Activated CD8-positive, alpha-beta memory T cell treated with anti-CD3 and anti-CD28 coated beads for 48 hours (primary cell): ENCODE results near the gene F7.
"Not testable (repeated sequence)": the region's sequence is repeated elsewhere in the genome, so short reads cannot be mapped to it uniquely, and the experiment has no call there.

Experiments used
- DNase-seq, 3 experiments: peaks; one replicate each; pipeline ENCODE4 v3.0.0-alpha.2; 2020; ENCODE audit warnings: low read depth in 2 of 3, low spot score in 2 of 3

Gene F7

DNA sequence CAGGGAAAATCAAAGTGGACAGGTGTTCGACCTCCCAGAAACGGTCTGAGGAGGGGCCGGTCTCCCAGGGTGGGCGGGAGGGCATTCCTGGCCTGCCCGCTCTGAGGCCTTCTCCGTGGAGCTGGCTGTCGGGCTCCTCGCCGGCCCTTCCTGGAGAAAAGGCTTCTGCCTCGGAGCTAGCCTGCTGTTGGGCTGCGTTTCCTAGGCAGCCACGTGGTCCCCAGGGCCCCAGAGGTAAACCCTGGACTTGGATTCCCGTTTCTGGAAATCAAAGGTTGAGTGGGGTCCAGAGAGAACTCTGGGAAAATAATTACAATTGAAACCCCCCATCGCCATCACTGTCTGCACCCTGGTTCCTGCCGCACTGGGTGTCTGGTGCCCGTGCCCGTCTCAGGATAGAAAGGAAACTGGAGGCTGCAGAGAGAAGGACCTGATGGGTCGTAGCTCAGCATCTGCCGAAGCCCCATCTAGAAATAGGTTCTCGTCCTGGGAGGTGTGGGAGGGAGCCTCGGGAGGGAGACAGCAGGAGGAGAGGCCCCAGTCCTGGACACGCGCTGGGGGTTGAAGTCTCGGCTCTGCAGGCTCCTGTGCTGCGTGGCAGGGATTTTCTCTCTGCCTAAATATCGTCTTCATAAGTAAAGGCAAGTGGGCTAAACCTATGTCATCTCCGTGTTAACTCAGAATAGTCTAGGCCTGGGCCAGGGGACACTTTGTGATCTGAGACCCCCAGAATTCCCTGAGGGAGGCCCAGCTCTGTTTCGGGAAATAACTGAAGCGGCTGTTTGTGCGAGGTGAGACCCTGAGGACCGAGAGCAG is 45.2 kb downstream of the F7 start:
- no peak for DNase-seq

DNA sequence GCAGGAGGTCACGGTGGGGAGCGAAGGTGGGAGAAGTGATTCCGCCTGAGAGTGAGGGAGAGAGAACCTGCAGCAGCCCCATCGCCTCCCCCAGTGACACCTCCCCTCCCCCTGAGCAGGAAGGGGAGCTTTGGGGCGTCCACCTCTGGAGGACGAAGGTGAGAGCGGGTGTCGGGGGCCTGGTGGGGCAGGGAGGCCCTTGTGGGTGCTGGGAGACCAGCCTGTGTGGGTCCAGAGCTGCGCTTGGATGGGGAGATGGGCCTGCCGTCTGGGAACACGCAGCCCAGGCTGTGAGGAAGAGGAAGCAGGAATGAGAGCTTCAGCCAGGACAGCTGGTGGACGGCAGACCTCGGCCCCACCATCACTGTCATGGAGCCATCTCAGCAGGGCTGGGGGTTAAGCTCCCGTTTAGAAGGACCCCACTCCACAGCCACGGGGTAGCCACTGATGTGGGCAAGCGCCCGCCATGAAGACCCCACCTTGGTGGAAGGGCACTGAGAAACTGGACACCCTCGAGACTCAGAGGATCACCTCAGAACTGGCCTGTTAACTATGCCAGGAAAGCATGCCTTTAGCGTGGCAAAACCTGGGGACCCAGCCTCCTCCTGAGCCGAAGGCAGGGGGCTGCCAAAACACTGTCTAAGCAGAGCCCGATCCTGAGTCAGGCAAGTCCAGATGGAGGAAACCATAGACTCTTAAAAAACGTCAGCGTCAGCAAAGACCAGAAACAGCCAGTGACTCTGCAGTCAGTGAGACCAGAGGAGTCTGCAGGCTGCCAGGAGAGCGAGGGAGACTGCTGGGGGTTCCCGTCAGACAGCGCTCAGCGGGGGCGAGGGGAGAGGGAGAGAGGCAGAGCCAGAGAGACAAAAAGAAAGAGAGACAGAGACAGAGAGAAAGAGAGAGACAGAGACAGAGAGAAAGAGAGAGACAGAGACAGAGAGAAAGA is 46.4 kb downstream of the F7 start:
- DNase-seq = no peak

GRCh38 chr13:113152691-113152983 is 47.0 kb downstream of the F7 start:
- no peak for DNase-seq

DNA sequence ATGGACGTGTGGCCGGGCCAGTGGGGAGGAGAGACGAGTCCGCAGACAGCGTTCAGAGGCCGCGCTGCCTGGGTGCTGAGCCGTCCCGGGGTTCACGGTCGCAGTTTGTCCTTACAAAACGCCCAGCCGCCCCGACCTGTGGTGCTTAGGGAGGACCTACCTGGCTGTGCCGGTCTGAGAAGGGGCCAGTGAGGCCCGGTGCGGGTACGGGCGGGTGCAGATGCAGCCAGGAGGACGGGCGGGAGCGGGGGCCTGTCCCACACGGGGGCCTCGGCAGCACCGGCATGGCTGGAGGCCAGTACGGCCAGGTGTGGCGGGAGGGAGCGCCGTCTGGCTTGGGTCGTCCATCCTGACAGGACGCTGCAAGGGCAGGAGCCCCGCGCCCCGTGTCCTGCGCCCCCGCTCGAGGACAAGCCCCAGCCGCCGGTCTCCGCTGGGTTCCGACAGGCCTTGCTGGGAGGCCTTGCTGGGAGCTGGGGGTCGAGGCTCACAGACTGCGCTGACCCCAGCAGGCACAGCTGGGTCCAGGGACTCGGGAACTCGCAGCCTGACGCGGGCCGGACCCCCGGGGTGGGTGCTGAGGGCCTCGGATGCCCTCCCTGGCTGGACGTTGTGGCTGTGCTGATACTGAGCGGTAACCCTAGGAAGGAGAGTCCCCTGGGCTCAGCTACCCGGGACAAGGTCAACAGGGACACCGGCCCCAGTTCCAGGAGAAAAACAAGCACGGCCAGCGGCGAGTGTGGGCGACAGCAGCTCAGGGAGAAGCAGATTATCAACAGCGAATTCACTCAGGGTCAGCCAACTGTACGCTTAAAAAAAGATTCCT is 47.6 kb downstream of the F7 start:
- DNase-seq = no peak

- DNase-seq = no peak
Measured at GRCh38 chr13:113153810-113154748, 48.5 kb downstream of the F7 start.

- no peak for DNase-seq
Measured at GRCh38 chr13:113155201-113155600, 49.6 kb downstream of the F7 start.

DNA sequence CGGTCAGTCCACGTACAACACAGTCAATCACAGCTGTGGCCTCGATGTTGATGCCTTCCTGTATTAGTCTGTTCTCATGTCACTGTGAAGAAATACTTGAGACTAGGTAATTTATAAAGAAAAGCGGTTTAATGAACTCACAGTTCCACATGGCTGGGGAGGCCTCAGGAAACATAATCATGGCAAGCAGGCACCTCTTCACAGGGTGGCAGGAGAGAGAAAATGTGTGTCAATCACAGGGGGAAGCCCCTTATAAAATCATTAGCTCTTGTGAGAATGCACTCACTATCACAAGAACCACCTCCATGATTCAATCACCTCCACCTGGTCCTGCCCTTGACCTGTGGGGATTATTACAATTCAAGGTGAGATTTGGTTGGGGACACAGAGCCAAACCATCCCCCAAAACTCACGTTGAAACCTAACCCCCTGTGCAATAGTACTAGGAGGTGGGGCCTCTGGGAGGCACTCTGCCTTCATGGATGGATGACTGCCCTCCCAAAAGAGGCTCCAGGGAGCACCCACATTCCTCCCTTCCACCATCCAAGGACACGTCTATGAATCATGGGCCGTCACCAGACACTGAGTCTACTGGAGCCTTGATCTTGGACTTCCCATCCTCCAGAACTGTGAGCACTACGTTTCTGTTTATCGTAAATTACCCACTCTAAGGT is 50.5 kb downstream of the F7 start:
- DNase-seq = no peak

GRCh38 chr13:113157206-113157928 is 51.8 kb downstream of the F7 start:
- no peak for DNase-seq

GRCh38 chr13:113157929-113158747 is 52.5 kb downstream of the F7 start, which contains the start of gene PROZ:
Gene PROZ (plus strand): TSS chr13:113158648. CDS start chr13:113158661, 13 bp downstream.
- no peak for DNase-seq

- DNase-seq = no peak
Measured at GRCh38 chr13:113158946-113159345, 53.4 kb downstream of the F7 start.

- DNase-seq = no peak
Measured at GRCh38 chr13:113159701-113160100, 54.1 kb downstream of the F7 start.

DNA sequence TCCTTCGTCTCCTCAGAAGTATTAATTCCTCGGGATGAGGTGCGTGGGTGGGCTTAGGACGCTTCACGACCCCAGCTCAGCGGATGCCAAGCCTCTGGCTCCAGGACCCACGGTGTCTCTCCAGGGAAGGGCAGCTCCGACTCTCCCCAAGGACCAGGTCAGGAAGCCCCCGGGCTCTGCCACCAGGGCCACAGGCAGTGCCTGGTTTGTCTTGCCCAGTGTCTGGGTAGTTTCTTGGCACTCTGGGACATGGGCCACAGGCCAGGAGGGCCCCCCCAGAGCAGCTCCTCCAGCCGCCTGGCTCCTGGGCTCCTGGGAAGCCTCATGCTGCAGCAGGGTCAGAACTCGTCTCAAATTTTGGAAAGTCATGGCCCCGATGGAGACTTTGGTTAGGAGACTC is 55.4 kb downstream of the F7 start:
- no peak for DNase-seq

GRCh38 chr13:113161433-113161832 is 55.8 kb downstream of the F7 start:
- no peak for DNase-seq

DNA sequence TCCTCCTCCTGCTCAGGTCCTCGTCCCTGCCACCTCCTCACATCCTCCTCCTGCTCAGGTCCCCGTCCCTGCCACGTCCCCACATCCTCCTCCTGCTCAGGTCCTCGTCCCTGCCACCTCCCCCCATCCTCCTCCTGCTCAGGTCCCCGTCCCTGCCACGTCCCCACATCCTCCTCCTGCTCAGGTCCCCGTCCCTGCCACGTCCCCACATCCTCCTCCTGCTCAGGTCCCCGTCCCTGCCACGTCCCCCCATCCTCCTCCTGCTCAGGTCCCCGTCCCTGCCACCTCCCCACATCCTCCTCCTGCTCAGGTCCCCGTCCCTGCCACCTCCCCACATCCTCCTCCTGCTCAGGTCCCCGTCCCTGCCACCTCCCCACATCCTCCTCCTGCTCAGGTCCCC is 56.4 kb downstream of the F7 start:
- DNase-seq = not testable (repeated sequence)

DNA sequence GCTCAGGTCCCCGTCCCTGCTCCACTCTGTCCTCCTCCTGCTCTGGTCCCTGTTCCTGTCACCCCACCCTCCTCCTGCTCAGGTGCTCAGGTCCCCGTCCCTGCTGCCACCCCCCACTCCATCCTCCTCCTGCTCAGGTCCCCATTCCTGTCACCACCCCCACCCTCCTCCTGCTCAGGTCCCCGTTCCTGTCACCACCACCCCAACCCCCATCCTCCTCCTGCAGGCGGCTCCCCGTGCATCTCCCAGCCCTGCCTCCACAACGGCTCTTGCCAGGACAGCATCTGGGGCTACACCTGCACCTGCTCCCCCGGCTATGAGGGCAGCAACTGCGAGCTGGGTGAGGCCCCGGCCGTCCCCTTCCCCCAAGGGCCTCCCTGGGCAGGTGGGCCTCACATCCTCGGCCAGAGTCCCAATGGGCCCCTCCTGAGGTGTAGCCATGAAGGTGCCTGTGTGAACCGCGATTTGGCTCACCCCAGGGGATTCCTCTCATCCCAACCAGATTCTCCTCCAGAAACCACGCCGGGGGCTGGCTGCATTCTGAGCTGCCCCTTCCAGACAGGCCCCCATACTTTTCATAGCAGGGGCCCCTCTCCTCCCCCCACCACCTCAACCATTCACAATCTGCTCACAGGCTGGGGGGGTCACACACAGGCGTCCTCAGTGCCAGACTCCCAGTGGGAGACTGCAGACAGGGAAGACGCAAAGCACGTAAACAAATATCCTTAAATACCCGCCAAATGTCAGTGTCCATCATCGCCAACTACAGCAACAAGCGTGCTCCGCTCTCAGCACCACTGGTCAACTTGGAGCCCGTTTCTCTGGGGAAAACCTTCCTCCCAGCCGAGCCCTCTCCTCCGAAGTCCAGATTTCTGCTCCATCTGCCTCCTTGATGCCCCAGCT is 57.4 kb downstream of the F7 start:
- no peak for DNase-seq

GRCh38 chr13:113164492-113164891 is 58.9 kb downstream of the F7 start:
- DNase-seq = no peak

GRCh38 chr13:113166266-113166665 is 60.7 kb downstream of the F7 start:
- DNase-seq = no peak
